ENCODE data around the gene MAGIX. TPM values are rescaled to one million over a fixed set of nuclear protein-coding genes. Genes with fewer than 3 reads are reported as not detected.

Gene MAGIX
- polyA plus RNA-seq, 4 donors, result 5.0 to 7.5 (median 5.8) TPM

DNA sequence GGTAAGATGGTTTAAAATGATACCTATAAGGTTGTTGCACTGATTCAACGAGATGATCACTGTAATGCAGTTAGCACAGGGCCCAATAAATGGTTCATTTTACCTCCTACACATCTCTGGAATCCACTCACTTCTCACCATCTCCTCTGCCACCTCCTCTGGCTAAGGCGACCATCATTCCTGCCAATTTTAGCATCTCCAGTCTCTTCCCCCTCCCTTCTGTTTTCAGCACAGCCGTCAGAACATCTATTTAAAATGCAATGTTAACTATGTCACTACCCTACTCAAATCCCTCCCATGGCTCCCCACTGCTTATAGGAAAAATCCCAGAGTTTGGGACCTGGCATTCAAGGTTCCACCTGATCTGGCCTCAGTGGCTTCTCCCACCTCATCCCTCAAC is 41.0 kb downstream of the MAGIX start:
- no peak for DNase-seq (ENCODE audit: low read depth in 4 of 4, low spot score in 2 of 4)

DNA sequence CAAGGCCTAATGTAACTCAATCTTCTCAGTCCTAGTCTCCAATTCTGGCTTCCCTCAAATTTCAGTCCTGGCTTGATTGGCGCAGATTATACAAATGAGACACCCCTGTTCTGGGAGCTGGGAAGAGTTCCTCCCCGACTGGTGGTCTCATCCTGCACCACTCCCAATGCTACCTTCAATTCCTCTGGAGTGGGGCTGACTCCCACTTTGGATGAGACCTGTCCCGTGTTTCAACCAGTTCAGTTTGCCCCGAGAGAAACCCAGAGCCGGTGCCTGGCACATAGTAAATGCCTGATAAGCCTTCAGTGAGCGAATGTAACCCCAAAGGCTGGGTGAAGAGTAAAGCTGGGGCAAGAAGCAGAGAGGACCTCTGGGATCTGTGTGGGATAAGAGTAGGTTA is 41.5 kb downstream of the MAGIX start:
- DNase-seq (ENCODE audit: low read depth in 4 of 4, low spot score in 2 of 4), result no peak

DNA sequence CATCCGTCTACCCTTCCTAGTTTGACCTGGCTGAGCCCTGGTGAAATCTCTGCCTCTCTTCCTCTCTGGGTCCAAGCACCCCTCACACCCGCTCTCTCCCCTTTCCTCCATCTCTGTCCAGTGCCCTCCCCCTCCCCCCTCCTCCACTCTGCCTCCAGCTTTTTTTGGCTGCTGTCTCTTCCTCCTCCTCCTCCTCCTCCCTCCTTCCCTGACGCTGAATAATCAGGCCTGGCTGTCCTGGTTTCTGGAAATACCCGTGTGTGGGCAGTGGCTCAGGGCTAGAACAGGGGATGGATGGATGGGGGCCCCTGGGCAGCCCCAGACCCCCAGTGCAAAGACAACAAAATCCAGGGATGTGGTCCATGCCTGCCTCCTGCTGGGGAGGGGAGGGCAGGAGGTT is 42.2 kb downstream of the MAGIX start:
- no peak for DNase-seq (ENCODE audit: low read depth in 4 of 4, low spot score in 2 of 4)

DNA sequence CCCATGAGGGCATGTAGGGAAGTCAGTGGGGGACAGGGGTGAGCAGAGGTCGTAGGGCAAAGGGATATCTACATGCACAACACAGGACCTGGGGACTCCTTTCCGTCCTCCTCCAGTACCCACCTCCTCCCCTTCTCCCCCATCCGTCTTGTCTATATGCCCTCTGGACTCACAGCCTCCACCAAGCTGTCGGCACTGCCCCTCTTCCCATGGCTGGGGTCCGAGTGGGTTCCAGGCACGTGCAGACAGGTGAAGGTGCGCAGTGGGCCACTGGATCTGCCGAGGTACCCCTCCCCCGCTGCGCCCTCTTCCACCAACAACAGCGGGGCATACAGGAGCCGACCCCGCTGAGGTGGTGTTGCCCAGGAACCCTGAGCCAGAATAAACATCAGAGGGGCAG is 42.9 kb downstream of the MAGIX start:
- no peak for DNase-seq (ENCODE audit: low read depth in 4 of 4, low spot score in 2 of 4)

DNA sequence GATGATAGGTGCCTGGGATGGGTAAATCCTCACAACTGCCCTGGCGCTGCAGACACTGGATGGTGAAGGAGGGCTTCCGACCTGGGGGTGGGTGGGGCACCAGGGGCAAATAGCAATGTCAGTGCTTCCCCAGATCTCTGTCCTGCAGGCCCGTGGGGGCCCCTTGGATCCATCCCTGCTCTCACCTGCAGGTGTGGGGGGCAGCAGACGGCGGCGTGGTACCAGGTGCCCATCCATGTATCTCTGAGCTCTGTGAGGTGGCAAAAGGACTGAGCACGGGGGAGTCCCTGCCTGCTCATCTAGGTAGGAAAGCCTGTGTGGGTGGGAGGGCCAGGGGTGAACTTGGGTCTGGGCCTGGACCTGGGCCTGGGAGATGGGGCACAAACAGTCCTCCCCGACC is 44.0 kb downstream of the MAGIX start:
- DNase-seq (ENCODE audit: low read depth in 4 of 4, low spot score in 2 of 4), result no peak

DNA sequence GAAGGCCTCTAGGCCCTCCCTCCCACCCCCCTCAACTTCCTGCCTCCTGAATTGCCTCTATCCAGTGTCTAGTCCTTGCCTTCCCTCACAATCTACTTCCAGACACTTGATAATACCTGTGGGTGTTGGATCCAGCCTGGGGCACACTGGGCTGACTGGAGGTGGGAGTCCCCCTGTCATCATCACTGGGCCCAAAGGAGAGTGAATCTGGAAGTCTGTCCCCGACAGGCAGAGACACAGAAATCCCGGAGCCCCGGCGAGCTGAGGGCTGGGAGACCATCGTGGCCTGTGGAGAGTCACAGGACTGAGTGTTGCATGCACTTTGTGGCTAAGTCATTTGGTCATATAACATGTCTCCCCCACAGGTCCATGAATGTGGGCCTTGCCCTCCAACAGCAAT is 45.8 kb downstream of the MAGIX start:
- no peak for DNase-seq (ENCODE audit: low read depth in 4 of 4, low spot score in 2 of 4)

DNA sequence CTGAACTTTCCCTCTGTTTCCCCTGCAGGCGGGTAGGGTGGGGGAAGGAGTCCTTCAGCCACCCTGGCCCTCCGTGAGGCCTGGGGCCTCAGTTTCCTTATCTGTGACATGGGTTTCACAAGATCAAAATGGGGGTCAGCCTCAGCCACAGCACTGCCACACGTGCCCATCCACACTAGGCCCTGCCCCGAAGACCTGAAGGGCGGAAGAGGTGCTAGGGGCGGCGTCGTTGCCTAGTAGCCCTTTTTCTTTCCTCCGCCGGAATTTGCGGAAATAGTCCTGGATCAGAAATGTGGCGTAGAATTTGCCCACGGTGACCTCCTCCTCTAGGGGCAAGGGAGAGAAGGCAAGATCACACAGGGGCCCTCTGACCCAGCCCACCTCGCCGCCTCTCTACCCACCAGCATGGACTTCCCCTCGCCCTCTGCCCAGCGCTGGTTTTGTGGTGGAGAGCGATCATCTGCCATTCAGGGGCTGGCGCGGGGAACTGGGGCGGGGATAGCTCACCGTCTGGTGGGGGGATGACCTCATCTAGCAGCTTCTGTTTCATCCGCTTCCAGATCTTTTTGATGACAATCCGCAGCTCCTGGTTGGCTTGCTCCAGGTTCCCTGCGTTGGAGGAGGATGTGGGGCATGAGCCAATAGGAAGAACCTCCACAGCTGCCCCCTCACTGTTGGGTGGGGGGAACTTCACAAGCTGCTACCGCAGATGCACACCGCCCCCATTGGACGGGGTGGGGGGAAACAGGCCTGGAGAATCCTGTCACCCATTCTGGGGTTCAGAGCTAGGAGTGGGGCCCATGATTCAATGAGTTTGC is 47.1 kb downstream of the MAGIX start:
- no peak for DNase-seq (ENCODE audit: low read depth in 4 of 4, low spot score in 2 of 4)

DNA sequence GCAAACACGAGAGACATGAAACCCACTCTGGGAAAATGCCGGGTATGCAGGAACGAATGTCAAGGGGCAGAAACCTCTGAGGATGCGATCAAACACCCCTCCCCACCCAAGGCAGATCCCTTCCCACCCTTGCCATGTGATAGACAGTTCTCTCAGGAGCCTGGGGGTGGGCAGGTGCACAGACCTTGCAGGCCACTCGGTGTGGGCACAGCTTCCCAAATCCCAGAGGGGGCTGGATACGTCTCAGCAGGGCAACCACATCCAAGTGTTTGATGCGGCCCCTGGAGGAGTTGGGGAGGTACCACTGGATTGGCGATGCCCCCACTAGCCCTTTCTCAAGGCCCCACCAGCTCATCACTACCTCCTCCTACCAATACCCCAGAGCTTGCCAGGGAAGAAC is 47.8 kb downstream of the MAGIX start:
- DNase-seq (ENCODE audit: low read depth in 4 of 4, low spot score in 2 of 4), result no peak

DNA sequence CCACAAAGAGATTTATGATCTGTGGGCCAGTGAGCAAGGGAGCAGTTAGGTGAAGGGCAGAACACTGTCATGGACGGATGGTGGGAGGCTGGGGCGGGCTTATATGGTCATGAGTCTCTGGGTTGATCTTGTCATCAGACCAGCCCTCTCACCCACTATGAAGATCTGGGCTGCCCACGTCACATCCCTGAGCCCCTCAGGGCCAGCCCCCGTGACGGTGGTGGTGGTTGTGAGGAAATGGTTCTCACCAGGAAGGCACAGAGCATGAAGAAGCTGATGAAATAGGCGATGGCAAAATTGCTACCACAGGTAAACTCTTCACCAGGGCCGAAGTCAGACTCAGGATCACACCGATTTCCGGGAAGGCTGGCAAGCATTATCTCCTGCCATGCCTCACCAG is 48.5 kb downstream of the MAGIX start:
- DNase-seq (ENCODE audit: low read depth in 4 of 4, low spot score in 2 of 4), result no peak

DNA sequence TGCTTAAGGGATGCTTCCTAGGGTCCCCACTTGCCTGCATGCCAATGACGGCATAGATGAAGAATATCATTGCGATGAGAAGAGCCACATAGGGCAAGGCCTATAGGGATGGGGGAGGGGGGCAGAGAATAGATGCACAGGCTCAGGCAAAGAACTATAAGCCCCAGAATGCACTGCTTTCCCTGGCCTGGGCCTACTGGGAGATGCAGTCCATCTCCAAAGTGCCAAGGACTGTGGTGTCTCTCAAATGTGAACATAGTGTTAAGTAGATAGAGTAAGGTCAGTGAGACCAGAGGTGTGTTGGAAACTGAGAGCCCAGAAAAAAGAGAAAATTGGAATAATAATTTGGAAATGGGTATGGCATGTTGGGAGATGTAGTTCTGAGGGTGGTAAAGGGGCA is 49.7 kb downstream of the MAGIX start:
- DNase-seq (ENCODE audit: low read depth in 4 of 4, low spot score in 2 of 4), result no peak

DNA sequence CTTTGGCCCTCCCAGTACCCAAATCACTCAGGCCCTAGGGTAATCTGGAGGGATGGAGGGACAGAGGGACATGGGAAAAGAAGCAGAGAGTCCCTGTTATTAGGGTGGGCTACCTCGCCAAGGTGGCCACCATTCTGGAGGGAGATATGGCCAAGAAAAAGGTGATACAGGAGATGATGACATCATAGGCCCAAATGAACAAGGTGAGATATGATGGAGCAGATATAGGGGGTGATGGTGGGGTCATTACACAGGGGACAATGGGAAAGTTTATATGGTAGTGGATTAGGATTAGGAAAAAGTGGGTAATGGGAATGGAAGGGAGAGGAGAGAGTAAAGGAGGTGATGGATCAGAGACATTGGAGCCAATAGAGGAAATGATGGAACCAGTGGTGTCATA is 50.3 kb downstream of the MAGIX start:
- DNase-seq (ENCODE audit: low read depth in 4 of 4, low spot score in 2 of 4), result no peak

DNA sequence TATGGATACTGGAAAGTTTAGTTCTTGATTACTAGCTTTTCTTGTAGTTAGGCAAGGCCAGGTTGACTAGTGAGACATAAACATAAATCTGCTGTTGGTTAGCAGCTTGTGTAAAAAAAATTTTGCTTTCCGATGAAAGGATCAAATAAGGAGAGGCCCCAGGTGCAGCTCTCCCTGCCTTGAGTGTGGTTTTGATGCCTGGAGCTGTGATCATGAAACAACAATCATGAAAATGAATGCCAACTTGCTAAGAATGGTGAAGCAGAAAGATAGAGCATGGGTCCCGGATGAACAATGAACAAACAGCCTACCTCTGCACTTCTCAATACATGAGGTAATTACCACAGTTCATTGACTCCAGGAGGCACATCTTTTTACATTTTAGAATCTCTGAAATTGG is 51.9 kb downstream of the MAGIX start:
- no peak for DNase-seq (ENCODE audit: low read depth in 4 of 4, low spot score in 2 of 4)

DNA sequence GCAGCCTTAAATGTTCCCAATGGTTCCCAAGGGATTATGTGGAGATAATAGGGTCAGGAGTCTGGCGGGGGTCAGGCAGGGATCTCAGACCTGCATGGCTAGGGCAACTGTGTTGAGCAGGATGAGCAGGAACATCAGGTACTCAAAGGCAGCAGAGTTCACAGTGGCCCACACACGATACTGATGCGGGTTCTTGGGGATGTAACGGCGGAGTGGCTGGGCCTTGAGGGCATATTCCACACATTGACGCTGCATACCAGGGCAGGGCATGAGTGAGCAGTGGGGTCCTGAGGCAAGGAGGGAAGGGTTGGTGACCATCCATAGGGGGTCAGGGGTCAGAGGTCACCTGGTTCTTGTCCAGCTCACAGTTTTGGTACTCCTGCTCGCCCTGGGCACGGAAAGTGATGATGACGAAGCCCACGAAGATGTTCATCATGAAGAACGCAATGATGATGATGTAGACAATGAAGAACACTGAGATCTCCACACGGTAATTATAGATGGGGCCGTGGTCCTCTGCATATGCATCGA is 52.5 kb downstream of the MAGIX start:
- DNase-seq (ENCODE audit: low read depth in 4 of 4, low spot score in 2 of 4), result no peak

Other genes starting within 250 kb of the MAGIX start
- 1 to 10 TPM; 5.9 to 8.8 (median 7.4) TPM for gene PIM2, start 243.7 kb upstream of the MAGIX start, polyA plus RNA-seq (ENCODE audit: insufficient read length in 4 of 4)
- 10 to 100 TPM; 62.5 to 72.7 (median 67.7) TPM for gene OTUD5, start 205.2 kb upstream of the MAGIX start, polyA plus RNA-seq (ENCODE audit: insufficient read length in 4 of 4)
- gene KCND1, start 190.9 kb upstream of the MAGIX start, polyA plus RNA-seq (ENCODE audit: insufficient read length in 4 of 4), result 1 to 10 TPM; 2.3 to 3.4 (median 2.8) TPM
- gene GRIPAP1, start 160.5 kb upstream of the MAGIX start, polyA plus RNA-seq (ENCODE audit: insufficient read length in 4 of 4), result 10 to 100 TPM; 36.0 to 72.1 (median 51.3) TPM
- gene TFE3, start 119.4 kb upstream of the MAGIX start, polyA plus RNA-seq (ENCODE audit: insufficient read length in 4 of 4), result 10 to 100 TPM; 26.9 to 39.1 (median 33.8) TPM
- 10 to 100 TPM in 3 of 4 donors, 1 to 10 TPM in 1; 7.9 to 20.0 (median 13.0) TPM for gene CCDC120, start 103.8 kb upstream of the MAGIX start, polyA plus RNA-seq (ENCODE audit: insufficient read length in 4 of 4)
- 10 to 100 TPM; 31.6 to 46.2 (median 41.1) TPM for gene PRAF2, start 88.8 kb upstream of the MAGIX start, polyA plus RNA-seq (ENCODE audit: insufficient read length in 4 of 4)
- 10 to 100 TPM; 53.7 to 63.8 (median 61.5) TPM for gene WDR45, start 82.9 kb upstream of the MAGIX start, polyA plus RNA-seq (ENCODE audit: insufficient read length in 4 of 4)
- 10 to 100 TPM; 23.8 to 27.6 (median 25.0) TPM for gene GPKOW, start 39.0 kb upstream of the MAGIX start, polyA plus RNA-seq (ENCODE audit: insufficient read length in 4 of 4)
- 10 to 100 TPM; 29.7 to 40.9 (median 32.6) TPM for gene PLP2, start 9.1 kb downstream of the MAGIX start, polyA plus RNA-seq (ENCODE audit: insufficient read length in 4 of 4)
- gene PRICKLE3, start 23.6 kb downstream of the MAGIX start, polyA plus RNA-seq (ENCODE audit: insufficient read length in 4 of 4), result 1 to 10 TPM; 4.2 to 6.5 (median 4.9) TPM
- 1 to 10 TPM; 2.1 to 3.4 (median 2.9) TPM for gene SYP, start 37.4 kb downstream of the MAGIX start, polyA plus RNA-seq (ENCODE audit: insufficient read length in 4 of 4)
- under 1 TPM; 0.11 to 0.33 (median 0.22) TPM for gene CACNA1F, start 70.6 kb downstream of the MAGIX start, polyA plus RNA-seq (ENCODE audit: insufficient read length in 4 of 4)
- gene CCDC22, start 72.7 kb downstream of the MAGIX start, polyA plus RNA-seq (ENCODE audit: insufficient read length in 4 of 4), result 10 to 100 TPM; 15.8 to 23.9 (median 21.2) TPM
- 1 to 10 TPM in 2 of 4 donors, under 1 TPM in 2; 0.47 to 1.2 (median 1.00) TPM for gene FOXP3, start 102.0 kb downstream of the MAGIX start, polyA plus RNA-seq (ENCODE audit: insufficient read length in 4 of 4)
- gene PPP1R3F, start 107.0 kb downstream of the MAGIX start, polyA plus RNA-seq (ENCODE audit: insufficient read length in 4 of 4), result 10 to 100 TPM in 1 of 4 donors, 1 to 10 TPM in 3; 6.1 to 10.5 (median 9.0) TPM
- under 1 TPM in 1 of 4 donors, not detected in 3; 0.24 TPM for gene GAGE10, start 140.9 kb downstream of the MAGIX start, polyA plus RNA-seq (ENCODE audit: insufficient read length in 4 of 4)
- not detected for gene GAGE12J, start 159.3 kb downstream of the MAGIX start, polyA plus RNA-seq (ENCODE audit: insufficient read length in 4 of 4)
- gene GAGE13, start 168.8 kb downstream of the MAGIX start, polyA plus RNA-seq (ENCODE audit: insufficient read length in 4 of 4), result not detected